Right renal pelvis (tissue), 4 donors: Measurements from ENCODE around the gene UNC5B. TPM values are rescaled to one million over a fixed set of nuclear protein-coding genes. Genes with fewer than 3 reads are reported as not detected.

Experiments
- DNase-seq, 4 donors: peaks; one replicate each; pipeline ENCODE4 v3.0.0-alpha.2; 2013; ENCODE audit warnings: low read depth in 4 of 4, low spot score in 3 of 4, missing footprints in 1 of 4
- polyA plus RNA-seq, 4 donors: library from polyadenylated mRNA; unstranded; fragments of 120-200 nt; gene quantifications; one replicate each; pipeline ENCODE4 v1.2.1, GENCODE V29; 2013; ENCODE audit not compliant: insufficient read length in 4 of 4

The UNC5B gene
- polyA plus RNA-seq, result 10 to 100 TPM; 51.1 to 74.8 (median 54.1) TPM

GRCh38 chr10:71212318-71213126 lies at the start of gene UNC5B:
UNC5B (plus strand) TSS chr10:71212570; CDS start chr10:71212986, 416 bp downstream.
- peak in 3 of 4 donors; percentile 85 to 88 (median 87) for DNase-seq

GRCh38 chr10:71173466-71173865 lies 38.9 kb upstream of the UNC5B start:
- no peak for DNase-seq

GRCh38 chr10:71176661-71177060 lies 35.7 kb upstream of the UNC5B start:
- no peak for DNase-seq

- DNase-seq, result no peak
These were observed 34.6 kb upstream of the UNC5B start for GRCh38 chr10:71177651-71178199.

GRCh38 chr10:71178880-71179279 lies 33.5 kb upstream of the UNC5B start:
- no peak for DNase-seq

GRCh38 chr10:71179382-71179781 lies 33.0 kb upstream of the UNC5B start:
- no peak for DNase-seq

GRCh38 chr10:71184421-71184820 lies 27.9 kb upstream of the UNC5B start:
- no peak for DNase-seq

GRCh38 chr10:71185209-71185608 lies 27.2 kb upstream of the UNC5B start:
- DNase-seq, result no peak

- DNase-seq, result no peak
These were observed 25.2 kb upstream of the UNC5B start for GRCh38 chr10:71187197-71187596.

- no peak for DNase-seq
These were observed 24.8 kb upstream of the UNC5B start for GRCh38 chr10:71187600-71187999.

GRCh38 chr10:71188201-71188600 lies 24.2 kb upstream of the UNC5B start:
- DNase-seq, result no peak

- no peak for DNase-seq
These were observed 21.4 kb upstream of the UNC5B start for GRCh38 chr10:71191019-71191418.

- no peak for DNase-seq
These were observed 20.8 kb upstream of the UNC5B start for GRCh38 chr10:71191551-71192076.

- no peak for DNase-seq
These were observed 18.9 kb upstream of the UNC5B start for GRCh38 chr10:71193516-71193915.

GRCh38 chr10:71197955-71198354 lies 14.4 kb upstream of the UNC5B start:
- DNase-seq, result no peak

- DNase-seq, result no peak
These were observed 10.5 kb upstream of the UNC5B start for GRCh38 chr10:71201849-71202248.

GRCh38 chr10:71202314-71202713 lies 10.1 kb upstream of the UNC5B start:
- DNase-seq, result no peak

- no peak for DNase-seq
These were observed 9.2 kb upstream of the UNC5B start for GRCh38 chr10:71203124-71203523.

GRCh38 chr10:71203716-71204115 lies 8.7 kb upstream of the UNC5B start:
- DNase-seq, result no peak

GRCh38 chr10:71204746-71205145 lies 7.6 kb upstream of the UNC5B start:
- DNase-seq, result no peak

GRCh38 chr10:71205468-71205867 lies 6.9 kb upstream of the UNC5B start:
- DNase-seq, result no peak

- DNase-seq, result no peak
These were observed 5.5 kb upstream of the UNC5B start for GRCh38 chr10:71206911-71207310.
